H1 (cell line): ENCODE data around the gene PRR30. TPM values are rescaled to one million over a fixed set of nuclear protein-coding genes. Genes with fewer than 3 reads are reported as not detected.
"Not testable (repeated sequence)": the region's sequence is repeated elsewhere in the genome, so short reads cannot be mapped to it uniquely, and the experiment has no call there.

Source experiments
- CTCF ChIA-PET: fragments of 300-600 bp; sonication (Branson Sonifier 250); formaldehyde crosslinking; loops from one replicate; lab custom pipeline; 2021; ENCODE audit not compliant: partially characterized antibody; lab: Charles Lee
- POLR2A ChIA-PET: fragments of 300-600 bp; sonication (Branson Sonifier 250); formaldehyde crosslinking; loops from one replicate; lab custom pipeline; 2021; ENCODE audit warnings: inconsistent platforms; ENCODE audit not compliant: partially characterized antibody; lab: Charles Lee
- DNase-seq, 2 experiments: peaks; one replicate each; pipeline versions ENCODE4 v3.0.0 to v3.0.0-alpha.2; 2010 to 2022; ENCODE audit warnings: low spot score in 2 of 2, low read depth in 1 of 2, mixed read lengths in 1 of 2
- FAIRE-seq: peaks from 2 replicates; lab custom pipeline; 2011; peaks lifted over from hg19 to GRCh38; lab: Jason Lieb, UNC
- H2AFZ ChIP-seq: 2 replicates; pipeline ENCODE4 v1.8.1; 2012; ENCODE audit warnings: low read length, inconsistent platforms
- H2AK5ac ChIP-seq: 2 replicates; pipeline ENCODE4 v1.6.1; 2013; ENCODE audit warnings: low read depth, low read length
- H2BK120ac ChIP-seq: replicated peaks from 2 replicates; pipeline ENCODE3; 2013; ENCODE audit warnings: low read depth, low read length, inconsistent platforms
- H2BK12ac ChIP-seq: 2 replicates; pipeline ENCODE4 v1.6.1; 2013; ENCODE audit warnings: low read depth, low read length
- H2BK15ac ChIP-seq: 2 replicates; pipeline ENCODE4 v1.6.1; 2013; ENCODE audit warnings: low read length
- H2BK20ac ChIP-seq: 2 replicates; pipeline ENCODE4 v1.6.1; 2013; ENCODE audit warnings: low read length
- H2BK5ac ChIP-seq: 2 replicates; pipeline ENCODE4 v1.6.1; 2013; ENCODE audit warnings: low read depth, low read length
- H3K14ac ChIP-seq: 2 replicates; pipeline ENCODE4 v1.6.1; 2013; ENCODE audit warnings: inconsistent platforms; ENCODE audit not compliant: insufficient read length
- H3K18ac ChIP-seq: 2 replicates; pipeline ENCODE4 v1.6.1; 2013; ENCODE audit warnings: low read length; ENCODE audit errors: extremely low read depth
- H3K23ac ChIP-seq: 2 replicates; pipeline ENCODE4 v1.6.1; 2013; ENCODE audit warnings: inconsistent platforms; ENCODE audit not compliant: insufficient read length
- H3K23me2 ChIP-seq: 2 replicates; pipeline ENCODE4 v1.6.1; 2013; ENCODE audit warnings: low read depth, low read length
- H3K27ac ChIP-seq: 2 replicates; pipeline ENCODE4 v1.6.1; 2011; ENCODE audit warnings: low read depth, low read length, inconsistent platforms
- H3K27me3 ChIP-seq, 4 experiments: replicated peaks in 1 of 4; 1 replicate in 1 of 4; 2 replicates in 3 of 4; pipeline versions ENCODE4 v1.6.1 to v1.8.1; 2011 to 2013; ENCODE audit warnings: low read length in 3 of 4, mild to moderate bottlenecking in 3 of 4, inconsistent platforms in 2 of 4, mixed read lengths in 2 of 4, moderate library complexity in 1 of 4; ENCODE audit not compliant: control insufficient read depth in 3 of 4, insufficient read depth in 3 of 4; ENCODE audit errors: extremely low read depth in 1 of 4
- H3K36me3 ChIP-seq, 4 experiments: 2 replicates each; pipeline versions ENCODE4 v1.6.1 to v1.8.1; 2011 to 2013; ENCODE audit warnings: mild to moderate bottlenecking in 4 of 4, low read length in 3 of 4, moderate library complexity in 2 of 4, control low read depth in 1 of 4, inconsistent platforms in 1 of 4; ENCODE audit not compliant: insufficient read depth in 4 of 4, control insufficient read depth in 2 of 4
- H3K4ac ChIP-seq: replicated peaks from 2 replicates; pipeline ENCODE3; 2013; ENCODE audit warnings: low read length, low read depth, mixed read lengths, inconsistent platforms; ENCODE audit not compliant: insufficient read length
- H3K4me1 ChIP-seq, 4 experiments: replicated peaks in 1 of 4; 1 replicate in 1 of 4; 2 replicates in 3 of 4; pipeline versions ENCODE4 v1.6.1 to v1.8.1; 2011 to 2013; ENCODE audit warnings: low read length in 3 of 4, inconsistent platforms in 2 of 4, mixed read lengths in 1 of 4; ENCODE audit not compliant: insufficient read depth in 4 of 4, control insufficient read depth in 3 of 4
- H3K4me2 ChIP-seq, 2 experiments: 2 replicates each; pipeline versions ENCODE4 v1.6.1 to v1.8.1; 2011 to 2013; ENCODE audit warnings: low read depth in 2 of 2, low read length in 2 of 2, control low read depth in 1 of 2, inconsistent platforms in 1 of 2, mild to moderate bottlenecking in 1 of 2; ENCODE audit not compliant: insufficient read depth in 1 of 2
- H3K4me3 ChIP-seq, 4 experiments: fragments of 200-600, 300-600 bp in 1 of 4; sonication (generic), shearing (Covaris generic), sonication (Bioruptor Twin) in 1 of 4; 2 replicates each; pipeline versions ENCODE4 v1.5.1 to v1.8.1; 2011 to 2016; ENCODE audit warnings: low read length in 4 of 4, low read depth in 3 of 4, control low read depth in 2 of 4, inconsistent platforms in 2 of 4, mild to moderate bottlenecking in 2 of 4, mixed read lengths in 1 of 4, moderate library complexity in 1 of 4; ENCODE audit not compliant: insufficient read depth in 2 of 4; ENCODE audit errors: extremely low read depth in 1 of 4
- H3K56ac ChIP-seq: replicated peaks from 2 replicates; pipeline ENCODE3; 2013; ENCODE audit warnings: low read depth, mild to moderate bottlenecking, mixed read lengths, low read length, inconsistent platforms; ENCODE audit not compliant: insufficient read length
- H3K79me1 ChIP-seq: 2 replicates; pipeline ENCODE4 v1.6.1; 2013; ENCODE audit warnings: low read depth, low read length, control low read depth
- H3K79me2 ChIP-seq, 2 experiments: 2 replicates each; pipeline versions ENCODE4 v1.6.1 to v1.8.1; 2012 to 2013; ENCODE audit warnings: low read length in 2 of 2, mild to moderate bottlenecking in 2 of 2, inconsistent platforms in 1 of 2; ENCODE audit not compliant: insufficient read depth in 2 of 2, control insufficient read depth in 1 of 2
- H3K9ac ChIP-seq, 4 experiments: replicated peaks in 1 of 4; 1 replicate in 1 of 4; 2 replicates in 3 of 4; pipeline versions ENCODE4 v1.6.1 to v1.8.1; 2011 to 2013; ENCODE audit warnings: low read depth in 3 of 4, low read length in 3 of 4, control low read depth in 2 of 4, mild to moderate bottlenecking in 2 of 4, moderate library complexity in 2 of 4, inconsistent platforms in 1 of 4; ENCODE audit errors: extremely low read depth in 1 of 4
- H3K9me3 ChIP-seq, 2 experiments: 2 replicates each; pipeline versions ENCODE4 v1.6.1 to v1.8.1; 2012 to 2013; ENCODE audit warnings: mild to moderate bottlenecking in 2 of 2, moderate library complexity in 2 of 2, control low read depth in 1 of 2, inconsistent platforms in 1 of 2, low read depth in 1 of 2, low read length in 1 of 2, mixed read lengths in 1 of 2; ENCODE audit not compliant: insufficient read depth in 2 of 2
- H4K20me1 ChIP-seq, 2 experiments: replicated peaks in 1 of 2; 2 replicates each; pipeline versions ENCODE3 to v1.8.1; 2011 to 2013; ENCODE audit warnings: inconsistent platforms in 2 of 2, low read length in 2 of 2, mild to moderate bottlenecking in 1 of 2; ENCODE audit not compliant: insufficient read depth in 2 of 2, control insufficient read depth in 1 of 2
- H4K5ac ChIP-seq: 2 replicates; pipeline ENCODE4 v1.6.1; 2013; ENCODE audit warnings: low read length, low read depth, mixed read lengths, inconsistent platforms; ENCODE audit not compliant: insufficient read length
- H4K8ac ChIP-seq: 2 replicates; pipeline ENCODE4 v1.8.0; 2013; ENCODE audit warnings: mild to moderate bottlenecking, moderate library complexity, low read length, inconsistent platforms; ENCODE audit not compliant: insufficient read depth; ENCODE audit errors: extremely low read depth
- H4K91ac ChIP-seq: replicated peaks from 2 replicates; pipeline ENCODE3; 2013; ENCODE audit warnings: low read length, mixed read lengths, inconsistent platforms; ENCODE audit not compliant: insufficient read length
- WGBS, 2 experiments: shearing (Covaris generic) in 1 of 2; methylation state at CpG; one replicate each; pipeline versions ENCODE4 v1.1.6 to v1.1.7; 2013 to 2015; ENCODE audit warnings: low lambda C conversion rate in 2 of 2, mixed read lengths in 2 of 2, inconsistent platforms in 1 of 2, low coverage in 1 of 2, missing lambda C conversion rate in 1 of 2; ENCODE audit not compliant: insufficient replicate concordance in 2 of 2, insufficient coverage in 1 of 2, insufficient read length in 1 of 2; ENCODE audit errors: extremely low coverage in 1 of 2, missing lambda C conversion rate in 1 of 2; 5-methylcytosine and 5-hydroxymethylcytosine counted together
- polyA plus RNA-seq, 7 experiments: library from polyadenylated mRNA; depleted of rRNA in 3 of 7; stranded (reverse) in 5 of 7; unstranded in 2 of 7; fragments of >200 nt in 5 of 7; fragments of 200-250 nt in 2 of 7; gene quantifications; 1 replicate in 5 of 7; 2 replicates in 1 of 7; 4 replicates in 1 of 7; pipeline versions ENCODE4 v1.2.1 to v1.2.3, GENCODE V29; 2011 to 2013; ENCODE audit warnings: missing spikeins in 2 of 7, mixed read lengths in 2 of 7
- total RNA-seq: library from RNA; stranded (reverse); fragmentation: NEBNext Ultra II Directional; extraction: Animal tissue kit (Norgen Biotek cat#: 25700); gene quantifications from 2 replicates; pipeline ENCODE4 v1.2.1, GENCODE V29; 2021

Gene PRR30
- total and polyA plus RNA-seq, 2 of the 8 experiments (the other 6 are each of a cell fraction or from before 2014, with no cell fraction given) = not detected

GRCh38 chr2:27175781-27176180 is 36.6 kb upstream of the PRR30 start:
- H2BK120ac ChIP-seq, H3K79me1 ChIP-seq, H3K18ac ChIP-seq, H3K4ac ChIP-seq, H2AK5ac ChIP-seq, H4K91ac ChIP-seq, H2AFZ ChIP-seq, H2BK20ac ChIP-seq, DNase-seq, H3K27me3 ChIP-seq, H3K27ac ChIP-seq, H4K20me1 ChIP-seq, H3K79me2 ChIP-seq, H3K4me3 ChIP-seq, H4K8ac ChIP-seq, H2BK5ac ChIP-seq, FAIRE-seq, H3K4me2 ChIP-seq, H3K23me2 ChIP-seq, H2BK12ac ChIP-seq, H3K14ac ChIP-seq, H3K36me3 ChIP-seq, H3K9ac ChIP-seq, H4K5ac ChIP-seq, H3K23ac ChIP-seq, H3K56ac ChIP-seq, H2BK15ac ChIP-seq, H3K4me1 ChIP-seq, H3K9me3 ChIP-seq: not testable (repeated sequence)
- ChIA-PET POLR2A (interaction anchor here (1.6 to 1.8 kb wide), 2 partner anchors 9 to 36 kb away, joined by 4 to 6 read pairs; partner anchors contain the start of genes ATRAID and SLC5A6), CTCF (interaction anchor here (0.9 to 5.0 kb wide), 9 partner anchors 9 to 104 kb away, joined by 3 to 26 read pairs (median 5); partner anchors contain the start of genes ABHD1 and PREB)
- 90% methylated on average over 4 of the region's 4 CpGs; no CpG with 5 or more reads in 1 of the 2 experiments for WGBS, 2 experiments
